IPS-NIHi11 (cell line): ENCODE data around the gene TMA7B.
A peak's percentile ranks its signal among the peaks of the same experiment; 100 is the strongest.
"Not testable (repeated sequence)": the region's sequence is repeated elsewhere in the genome, so short reads cannot be mapped to it uniquely, and the experiment has no call there.

Experiments
- DNase-seq: peaks from one replicate; pipeline ENCODE4 v3.0.0; 2012; ENCODE audit warnings: mixed read lengths, low spot score

TMA7B gene

DNA sequence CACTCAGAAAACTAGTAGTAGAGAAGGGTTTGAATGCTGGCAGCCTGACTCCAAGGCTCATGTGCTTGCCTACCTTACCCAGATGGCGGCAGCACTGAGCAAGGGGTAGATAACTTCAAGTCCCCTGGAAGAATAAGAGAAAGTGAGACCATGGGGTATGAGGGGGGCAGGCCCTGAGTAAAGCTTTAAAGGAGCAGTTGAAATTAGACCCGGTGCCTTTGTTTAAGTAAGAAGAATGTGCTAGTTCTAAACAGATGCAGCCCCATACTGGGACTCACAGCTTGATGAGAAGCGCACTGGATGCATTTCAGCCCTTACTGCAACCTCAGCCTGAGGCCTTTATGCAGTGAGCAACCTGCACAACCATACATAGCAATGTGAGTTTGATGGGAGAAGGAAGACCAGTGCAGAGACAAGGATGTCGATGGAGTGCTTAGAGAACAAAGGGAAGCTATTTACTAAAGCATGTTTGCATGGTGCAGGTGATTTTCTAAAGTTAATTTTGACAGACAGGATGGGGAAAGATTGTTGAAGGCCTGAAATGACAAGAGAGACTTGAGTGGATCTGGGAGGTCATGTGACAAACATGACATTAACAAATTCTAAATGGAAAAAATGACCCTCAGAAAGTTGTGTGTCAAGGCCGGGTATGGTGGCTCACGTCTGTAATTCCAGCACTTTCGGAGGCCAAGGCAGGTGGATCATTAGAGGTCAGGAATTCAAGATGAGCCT, 27.1 kb upstream of the TMA7B start:
- peak; percentile 85 for DNase-seq

- DNase-seq: no peak
Observed at GRCh38 chr22:39933741-39934140, 26.5 kb upstream of the TMA7B start.

GRCh38 chr22:39935116-39935515, 25.1 kb upstream of the TMA7B start:
- DNase-seq: no peak

DNA sequence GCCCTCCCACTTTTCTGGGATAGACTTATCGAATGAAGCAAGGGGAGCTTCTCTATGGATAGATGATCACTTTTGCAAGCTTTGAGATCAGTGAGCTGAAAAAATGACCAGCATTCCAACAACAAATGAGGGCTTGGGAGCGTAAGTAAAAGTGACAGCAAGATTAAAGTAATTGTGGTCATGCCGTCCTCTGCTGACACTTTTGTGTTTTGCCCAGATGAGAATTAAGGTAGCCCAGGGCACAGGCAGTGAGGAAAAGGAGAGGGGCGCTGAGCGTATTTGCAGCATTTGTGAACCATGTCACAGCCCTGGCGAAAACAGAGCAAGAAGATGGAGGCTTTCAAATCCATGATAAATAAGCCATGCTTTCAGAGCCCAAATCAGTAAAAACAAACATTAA, 24.6 kb upstream of the TMA7B start:
- no peak for DNase-seq

DNA sequence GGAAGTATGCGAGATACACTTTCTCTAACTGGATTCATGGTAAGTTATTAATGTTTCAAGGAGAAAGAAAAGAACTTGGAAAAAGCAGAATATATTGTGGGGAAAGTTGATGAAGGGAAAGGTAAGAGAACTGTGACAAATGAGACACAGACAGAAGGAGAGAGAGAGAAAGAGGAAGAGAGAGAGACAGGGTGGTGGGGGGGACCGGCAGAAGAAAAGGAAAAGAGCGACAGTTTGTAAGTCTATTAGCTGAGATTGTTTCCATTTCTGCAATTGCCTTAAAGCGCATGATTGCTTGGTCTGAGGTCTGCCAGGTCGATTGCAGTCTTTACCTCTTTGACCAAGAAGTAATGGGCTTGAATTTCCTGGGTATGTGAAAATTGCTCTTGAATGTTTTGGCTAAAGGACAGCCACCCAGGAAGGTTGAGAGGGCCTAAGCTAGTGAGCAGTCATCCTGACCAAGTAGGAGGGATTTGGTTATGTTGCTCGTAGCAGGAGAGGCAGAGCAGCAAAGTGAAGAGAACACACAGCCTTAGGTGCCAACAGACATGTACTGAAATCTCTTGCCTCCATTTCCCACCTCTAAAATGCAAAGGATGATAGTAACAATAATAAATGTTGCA, 23.6 kb upstream of the TMA7B start:
- no peak for DNase-seq

- DNase-seq: no peak
Observed at GRCh38 chr22:39937906-39938305, 22.3 kb upstream of the TMA7B start.

- no peak for DNase-seq
Observed at GRCh38 chr22:39938509-39939111, 21.6 kb upstream of the TMA7B start.

DNA sequence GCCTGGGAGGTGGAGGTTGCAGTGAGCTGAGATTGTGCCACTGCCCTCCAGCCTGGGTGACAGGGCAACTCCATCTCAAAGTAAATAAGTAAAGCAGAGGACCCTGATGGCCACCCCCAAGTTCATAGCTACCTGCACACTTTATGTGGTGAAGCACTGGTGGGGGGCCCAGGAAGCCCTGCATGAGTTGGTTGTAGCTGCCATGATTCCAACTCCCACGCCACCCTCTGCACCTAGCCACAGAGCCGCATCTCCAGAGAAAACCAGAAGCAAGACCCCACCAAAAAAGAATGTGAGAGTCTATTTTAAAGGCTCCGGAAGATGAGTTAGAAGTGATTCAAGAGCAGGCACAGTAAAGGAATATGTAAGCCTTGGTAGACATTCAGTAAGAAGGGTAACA, 20.4 kb upstream of the TMA7B start:
- no peak for DNase-seq

DNA sequence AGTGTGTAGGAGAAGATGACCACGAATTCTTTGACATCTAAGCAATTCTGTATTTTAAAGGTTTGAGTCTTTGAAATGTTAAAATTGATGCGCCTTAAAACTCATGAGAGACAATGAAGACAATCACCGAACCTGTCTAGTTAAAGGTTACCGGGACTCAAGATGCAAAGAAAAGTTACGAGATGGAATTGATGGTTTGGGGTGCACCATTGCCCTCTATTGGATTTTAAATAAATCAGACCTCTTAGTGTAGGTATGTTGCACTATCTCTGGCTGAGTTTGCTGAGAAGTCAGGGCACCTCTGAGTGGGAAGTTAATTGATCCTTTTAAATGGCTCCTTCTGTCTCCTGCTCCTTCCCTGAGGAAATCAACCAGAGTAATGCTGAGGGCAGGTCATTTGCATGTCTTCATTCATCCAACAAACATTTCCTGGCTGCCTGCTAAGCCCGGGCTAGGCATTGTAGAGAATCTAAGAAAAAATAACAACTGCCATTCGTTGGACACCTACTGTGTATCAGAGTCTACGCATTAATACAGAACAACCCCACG, 19.4 kb upstream of the TMA7B start:
- DNase-seq: no peak

GRCh38 chr22:39941601-39942000, 18.6 kb upstream of the TMA7B start:
- no peak for DNase-seq

GRCh38 chr22:39942439-39943230, 17.6 kb upstream of the TMA7B start:
- no peak for DNase-seq

DNA sequence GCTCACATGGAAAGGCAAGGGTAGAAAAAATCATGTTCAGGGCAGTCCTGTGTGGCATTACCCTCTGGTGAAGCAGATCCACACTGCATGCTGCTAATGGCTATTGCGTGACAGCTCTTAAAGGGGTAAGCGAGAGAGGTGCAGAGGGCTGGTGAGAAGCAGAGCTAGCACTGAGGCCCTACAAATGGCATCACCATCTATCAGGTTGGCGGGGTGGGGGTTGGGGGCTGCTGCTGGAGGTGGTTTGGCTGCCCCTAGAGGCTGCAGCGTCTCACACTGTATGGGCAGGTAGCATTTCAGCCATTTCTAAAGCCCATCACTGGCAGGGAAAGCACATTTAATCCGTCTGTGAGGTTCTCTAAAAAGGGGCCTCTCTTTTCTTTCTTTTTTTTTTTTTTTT, 16.9 kb upstream of the TMA7B start:
- DNase-seq: peak; percentile 72

GRCh38 chr22:39943953-39944872, 16.0 kb upstream of the TMA7B start:
- no peak for DNase-seq

DNA sequence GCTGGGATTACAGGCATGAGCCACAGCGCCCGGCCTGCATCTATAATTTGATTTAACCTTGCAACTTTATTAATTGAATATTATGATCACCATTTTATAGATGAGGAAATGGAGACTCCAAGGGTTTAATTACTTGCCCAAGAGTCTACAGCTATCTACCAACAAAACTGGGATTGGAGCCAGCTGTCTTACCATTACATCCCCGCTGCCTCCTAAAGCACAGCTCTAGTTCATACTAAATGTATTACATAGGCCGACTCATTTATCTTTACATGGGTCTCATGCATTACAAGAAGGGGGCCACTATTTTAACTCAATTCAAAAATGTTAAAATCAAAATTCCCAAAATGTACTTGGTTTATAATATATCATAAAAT, 14.1 kb upstream of the TMA7B start:
- DNase-seq: no peak

GRCh38 chr22:39946503-39947219, 13.5 kb upstream of the TMA7B start:
- DNase-seq: no peak

GRCh38 chr22:39947220-39948216, 12.7 kb upstream of the TMA7B start:
- no peak for DNase-seq

DNA sequence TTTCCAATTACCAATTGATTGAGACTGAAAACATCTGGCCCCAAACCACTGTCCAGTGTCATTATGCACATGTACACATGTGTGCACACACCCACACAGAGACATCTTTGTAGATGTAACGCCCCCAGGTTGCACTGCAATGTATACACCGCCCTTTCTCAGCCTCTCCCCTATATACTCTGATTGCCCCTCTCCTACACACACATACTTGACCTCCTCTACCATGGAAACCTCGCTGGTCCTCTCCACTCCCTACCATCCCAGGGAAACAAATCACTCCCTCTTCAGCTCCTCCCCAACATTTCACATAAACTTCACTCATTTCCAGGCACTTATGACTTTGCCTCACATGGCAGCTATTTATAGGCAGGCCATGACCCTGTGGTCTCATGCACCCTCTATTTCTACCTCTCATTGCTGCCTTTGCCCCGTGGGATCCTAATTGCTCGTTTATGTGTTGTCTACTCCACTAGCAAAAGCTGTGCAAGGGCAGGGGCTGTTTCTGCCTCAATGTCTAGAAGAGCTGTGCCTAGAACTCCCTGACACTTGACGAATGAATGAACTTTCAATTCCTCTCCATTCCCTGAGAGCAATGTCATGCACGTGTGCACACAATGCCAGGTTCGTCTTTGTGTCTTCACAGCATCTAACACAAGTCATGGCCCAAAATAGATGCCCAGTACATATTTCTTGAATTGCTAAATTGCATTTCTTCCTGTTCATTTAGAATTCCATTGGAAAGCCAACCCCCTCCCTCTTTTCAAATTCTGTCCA, 10.0 kb upstream of the TMA7B start:
- no peak for DNase-seq

GRCh38 chr22:39951603-39952293, 8.4 kb upstream of the TMA7B start:
- not testable (repeated sequence) for DNase-seq
